Omental fat pad (tissue), 4 donors: ENCODE results near the gene ASXL3. TPM values are rescaled to one million over a fixed set of nuclear protein-coding genes. Genes with fewer than 3 reads are reported as not detected.

Source experiments
- ATAC-seq: fragments of 150-250 bp; one replicate; pipeline ENCODE4 v1.9.1; 2016; ENCODE audit warnings: mild to moderate bottlenecking, moderate library complexity; ENCODE audit not compliant: low FRiP score
- DNase-seq: peaks from one replicate; pipeline ENCODE4 v3.0.0-alpha.2; 2019; ENCODE audit warnings: low spot score
- total RNA-seq, 4 donors: library from RNA; depleted of rRNA; stranded (reverse); fragments of >200 nt; gene quantifications; one replicate each; pipeline ENCODE4 v1.1.0, GENCODE V29; 2016
- TF ChIP-seq, protein P1 (sequence below), 3 donors: fragments of 450-650 bp; IDR thresholded peaks; one replicate each; pipeline ENCODE4 v1.5.1; 2016 to 2017; ENCODE audit warnings: antibody characterized with exemption in 3 of 3, mild to moderate bottlenecking in 3 of 3, moderate library complexity in 2 of 3

The ASXL3 gene
- total RNA-seq, 4 donors from 2014 or later, result 0.36 to 5.4 (median 0.70) TPM

- ATAC-seq (no peak), DNase-seq (no peak)
- TF ChIP-seq, protein P1, sequence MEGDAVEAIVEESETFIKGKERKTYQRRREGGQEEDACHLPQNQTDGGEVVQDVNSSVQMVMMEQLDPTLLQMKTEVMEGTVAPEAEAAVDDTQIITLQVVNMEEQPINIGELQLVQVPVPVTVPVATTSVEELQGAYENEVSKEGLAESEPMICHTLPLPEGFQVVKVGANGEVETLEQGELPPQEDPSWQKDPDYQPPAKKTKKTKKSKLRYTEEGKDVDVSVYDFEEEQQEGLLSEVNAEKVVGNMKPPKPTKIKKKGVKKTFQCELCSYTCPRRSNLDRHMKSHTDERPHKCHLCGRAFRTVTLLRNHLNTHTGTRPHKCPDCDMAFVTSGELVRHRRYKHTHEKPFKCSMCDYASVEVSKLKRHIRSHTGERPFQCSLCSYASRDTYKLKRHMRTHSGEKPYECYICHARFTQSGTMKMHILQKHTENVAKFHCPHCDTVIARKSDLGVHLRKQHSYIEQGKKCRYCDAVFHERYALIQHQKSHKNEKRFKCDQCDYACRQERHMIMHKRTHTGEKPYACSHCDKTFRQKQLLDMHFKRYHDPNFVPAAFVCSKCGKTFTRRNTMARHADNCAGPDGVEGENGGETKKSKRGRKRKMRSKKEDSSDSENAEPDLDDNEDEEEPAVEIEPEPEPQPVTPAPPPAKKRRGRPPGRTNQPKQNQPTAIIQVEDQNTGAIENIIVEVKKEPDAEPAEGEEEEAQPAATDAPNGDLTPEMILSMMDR (IDR thresholded peaks at IDR 0.05), result no peak
Measured at GRCh38 chr18:33616556-33616955, 38.5 kb downstream of the ASXL3 start.

GRCh38 chr18:33627114-33627513 lies 49.1 kb downstream of the ASXL3 start:
- ATAC-seq, result no peak

DNA sequence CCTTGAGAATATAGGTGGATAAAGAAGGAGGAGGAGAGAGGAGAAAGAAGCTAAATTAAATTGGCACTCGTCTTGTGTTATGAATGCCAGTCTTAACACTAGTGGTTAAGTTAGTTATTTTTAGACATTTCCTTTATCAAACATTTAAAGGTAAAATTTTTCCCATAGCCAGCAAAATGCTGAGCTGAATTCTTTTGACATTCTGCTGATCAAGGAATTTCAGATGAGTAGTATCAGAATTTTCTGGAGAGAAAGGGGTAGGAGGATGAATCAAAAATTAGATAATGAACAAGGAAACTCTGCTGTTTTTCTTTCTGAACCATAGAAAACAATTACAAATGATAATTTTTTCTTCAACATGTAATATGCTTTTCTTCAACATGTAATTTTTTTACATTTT lies 52.5 kb downstream of the ASXL3 start:
- DNase-seq, result no peak
- ATAC-seq, result no peak
- TF ChIP-seq, protein P1 (IDR thresholded peaks at IDR 0.05), result no peak

More at GRCh38 chr18:33627114-33627513, 49.1 kb downstream of the ASXL3 start:
- no peak for DNase-seq
- TF ChIP-seq, protein P1 (IDR thresholded peaks at IDR 0.05), result no peak

GRCh38 chr18:33641141-33641540 lies 63.1 kb downstream of the ASXL3 start:
- ATAC-seq (no peak), DNase-seq (no peak)
- TF ChIP-seq, protein P1 (IDR thresholded peaks at IDR 0.05), result no peak

GRCh38 chr18:33644494-33644893 lies 66.5 kb downstream of the ASXL3 start:
- ATAC-seq (no peak), DNase-seq (no peak)
- TF ChIP-seq, protein P1 (IDR thresholded peaks at IDR 0.05), result no peak

DNA sequence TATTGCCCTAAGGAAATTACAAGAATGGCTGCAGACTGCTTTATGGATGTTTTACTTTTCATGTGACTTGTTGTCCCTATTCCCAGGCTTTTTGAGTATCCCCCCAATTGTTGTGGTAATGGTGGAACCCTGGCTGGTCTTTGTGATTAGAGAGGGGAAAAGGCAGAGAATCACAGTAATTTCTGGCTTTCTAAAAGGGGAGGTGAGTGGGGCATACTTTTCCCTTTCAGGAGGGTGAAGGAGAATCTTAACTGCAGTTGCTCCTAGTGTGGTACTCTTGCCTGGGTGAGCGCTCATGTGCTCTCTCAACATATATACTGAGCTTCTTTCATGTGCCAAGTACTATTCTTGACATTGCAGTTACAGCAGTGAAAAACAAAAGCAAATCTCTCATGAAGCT lies 69.3 kb downstream of the ASXL3 start:
- no peak for DNase-seq
- no peak for ATAC-seq
- TF ChIP-seq, protein P1 (IDR thresholded peaks at IDR 0.05), result no peak

GRCh38 chr18:33652635-33653034 lies 74.6 kb downstream of the ASXL3 start:
- TF ChIP-seq, protein P1 (IDR thresholded peaks at IDR 0.05), result no peak
- ATAC-seq, result no peak

More at GRCh38 chr18:33652635-33653034, 74.6 kb downstream of the ASXL3 start:
- DNase-seq, result no peak
